ENCODE results near the gene WFIKKN1.

GRCh38 chr16:586047-586644 is 44.6 kb upstream of the WFIKKN1 start:
- TF ChIP-seq PKNOX1 (IDR thresholded peaks at IDR 0.05): no peak
- no peak for TF ChIP-seq TARDBP (IDR thresholded peaks at IDR 0.05)
- no peak for TF ChIP-seq BHLHE40 (IDR thresholded peaks at IDR 0.05; ENCODE audit: borderline replicate concordance)
- no peak for TF ChIP-seq FOXA1 (IDR thresholded peaks at IDR 0.05)
- TF ChIP-seq ZNF384 (IDR thresholded peaks at IDR 0.05): no peak
- no peak for TF ChIP-seq SUZ12 (IDR thresholded peaks at IDR 0.05)
- no peak for TF ChIP-seq SP1 (IDR thresholded peaks at IDR 0.05)
- TF ChIP-seq ELF4 (IDR thresholded peaks at IDR 0.05): no peak
- TF ChIP-seq FOXM1 (IDR thresholded peaks at IDR 0.05; ENCODE audit: borderline replicate concordance): no peak
- no peak for TF ChIP-seq NFRKB (IDR thresholded peaks at IDR 0.05)
